Measurements from ENCODE around the gene MACROD2.

- TF ChIP-seq CTCF (IDR thresholded peaks at IDR 0.05) (no peak), POLR2A (IDR thresholded peaks at IDR 0.05) (no peak)
These were observed 907.2 kb downstream of the MACROD2 start for GRCh38 chr20:14902432-14903089.
